ENCODE results near the gene SLC35F1. TPM values are rescaled to one million over a fixed set of nuclear protein-coding genes. Genes with fewer than 3 reads are reported as not detected.

Gene SLC35F1
- total RNA-seq, 1 experiment from 2014 or later, result 4.3 TPM

DNA sequence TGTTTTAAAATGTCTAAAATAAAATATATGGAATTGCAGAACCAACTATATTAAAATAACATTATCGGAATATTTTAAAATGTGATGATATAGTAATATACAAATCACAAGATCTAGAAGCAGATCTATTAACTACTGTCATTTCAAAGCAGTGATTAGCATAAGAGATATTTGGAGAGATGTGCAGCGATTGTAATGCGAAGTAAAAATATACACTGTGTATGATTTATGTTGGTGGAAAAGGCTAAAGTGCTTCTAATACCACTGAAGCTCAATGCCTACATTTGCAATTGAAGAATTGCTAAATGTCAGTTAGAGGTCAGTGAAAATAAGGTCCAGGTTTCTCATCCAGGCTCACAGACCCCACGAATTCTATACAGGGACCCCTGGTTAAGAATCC, 392.4 kb downstream of the SLC35F1 start:
- Mint-ChIP-seq H3K4me3 (no peak overlapping the region), H3K9me3 (no peaks in the 10 kb centered on the region), H3K36me3 (ENCODE audit: insufficient read depth in 1 of 3, low read depth in 3 of 3) (peaks cover 0 to 2% (median 0%) of the 10 kb centered on the region in 3 experiments; a peak in 1 of 7 replicates), H3K27ac (no peak overlapping the region), H3K4me1 (peaks cover 9 to 10% of the 10 kb centered on the region in 2 experiments), H3K27me3 (ENCODE audit: low read depth) (no peaks in the 10 kb centered on the region)
- no peak overlapping the region for H3K14ac ChIP-seq (ENCODE audit: insufficient read depth, low read length)
- no peak overlapping the region for H3K4me2 ChIP-seq (ENCODE audit: insufficient read depth, insufficient read length, low read length)
- no peaks in the 10 kb centered on the region for H3K9me3 ChIP-seq (ENCODE audit: control insufficient read depth, low read depth, low read length)
- no peak overlapping the region for H3K9ac ChIP-seq (ENCODE audit: extremely low read depth, insufficient read length, low read length)
- no peak overlapping the region for H2AK5ac ChIP-seq (ENCODE audit: insufficient read length, low read length)
- no peaks in the 10 kb centered on the region for H4K20me1 ChIP-seq (ENCODE audit: control insufficient read depth, insufficient read depth, insufficient read length)
- WGBS (ENCODE audit: extremely low coverage, insufficient read length, low lambda C conversion rate), result no CpG with 5 or more reads among the region's 4 CpGs
- no peaks in the 10 kb centered on the region for H3K4me1 ChIP-seq (ENCODE audit: insufficient read depth, low read length)
- no peak overlapping the region for H3K4ac ChIP-seq (ENCODE audit: low read depth, low read length)
- H3K23me2 ChIP-seq (ENCODE audit: insufficient read length, low read depth, low read length, poor library complexity, severe bottlenecking), result no peaks in the 10 kb centered on the region
- H4K8ac ChIP-seq (replicated peaks; ENCODE audit: insufficient read length, low read depth, low read length), result no peak overlapping the region
- no peak overlapping the region for H2AFZ ChIP-seq (ENCODE audit: low read length)
- no peaks in the 10 kb centered on the region for H3K79me1 ChIP-seq (ENCODE audit: insufficient read depth, low read depth, low read length, poor library complexity, severe bottlenecking)
- no peak for TF ChIP-seq CTCF (conservative IDR thresholded peaks at IDR 0.05)
- H3K23ac ChIP-seq (ENCODE audit: insufficient read length, low read depth, low read length), result no peak overlapping the region
- no peak overlapping the region for H4K91ac ChIP-seq (ENCODE audit: insufficient read length, low read depth, low read length)
- H2BK15ac ChIP-seq (ENCODE audit: low read depth, low read length), result no peak overlapping the region
- H2BK12ac ChIP-seq (ENCODE audit: insufficient read length, low read depth, low read length), result no peak overlapping the region
- H3K56ac ChIP-seq (ENCODE audit: insufficient read length, low read depth, low read length), result no peak overlapping the region
- H3K18ac ChIP-seq (ENCODE audit: insufficient read length, low read depth, low read length), result no peak overlapping the region
- no peak overlapping the region for H3T11ph ChIP-seq (ENCODE audit: low read length)
- no peak overlapping the region for H2BK5ac ChIP-seq (ENCODE audit: insufficient read length, low read length)
- H3K79me2 ChIP-seq (ENCODE audit: insufficient read depth, low read length), result no peaks in the 10 kb centered on the region
- H2BK120ac ChIP-seq (ENCODE audit: low read depth, low read length, poor library complexity, severe bottlenecking), result no peak overlapping the region
- no peaks in the 10 kb centered on the region for H3K27me3 ChIP-seq (ENCODE audit: insufficient read depth, low read length)
- H2BK20ac ChIP-seq (ENCODE audit: low read depth, low read length, poor library complexity, severe bottlenecking), result no peak overlapping the region
- no peak overlapping the region for H4K5ac ChIP-seq (ENCODE audit: insufficient read length, low read depth, low read length)
- H3K27ac ChIP-seq (ENCODE audit: insufficient read length, low read depth, low read length), result no peak overlapping the region
- no peak for DNase-seq
